ENCODE measurements around the gene PPP1CA. TPM values are rescaled to one million over a fixed set of nuclear protein-coding genes. Genes with fewer than 3 reads are reported as not detected.
"Not testable (repeated sequence)": the region's sequence is repeated elsewhere in the genome, so short reads cannot be mapped to it uniquely, and the experiment has no call there.

The PPP1CA gene
- total RNA-seq, 2 experiments from 2014 or later, result 202 to 204 TPM

DNA sequence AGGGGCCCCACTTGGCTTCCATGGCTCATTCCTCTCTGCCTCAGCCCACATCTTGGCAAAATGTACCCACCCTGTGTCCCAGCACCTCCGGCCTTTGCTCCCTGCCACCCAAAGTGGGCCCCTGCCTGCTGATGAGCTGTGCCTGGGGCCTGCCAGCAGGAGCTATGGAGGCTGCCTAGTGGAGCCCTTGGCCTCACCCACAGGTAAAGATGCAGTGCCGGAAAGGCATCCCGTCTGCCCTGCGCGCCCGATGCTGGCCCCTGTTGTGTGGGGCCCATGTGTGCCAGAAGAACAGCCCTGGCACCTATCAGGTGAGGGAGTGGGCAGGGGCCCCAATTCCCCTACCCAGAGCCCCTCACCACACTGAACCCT lies 3.5 kb upstream of the PPP1CA start:
- CTCF ChIA-PET, result interaction anchor here (1.2 to 6.2 kb wide), 4 partner anchors 13 to 63 kb away, joined by 3 to 28 read pairs (median 5); partner anchors contain the start of gene RAD9A
- H3K27ac Mint-ChIP-seq, result peak overlapping the region; percentile 92
- H3K9me3 Mint-ChIP-seq, result no peaks in the 10 kb centered on the region
- H3K4me3 Mint-ChIP-seq, result peak overlapping the region; percentile 83
- intact Hi-C loops (cut with micrococcal nuclease), result loop anchor here (10.0 kb wide), 1 partner anchor 400 kb away; no protein-coding TSS in a partner anchor
- H3K27me3 Mint-ChIP-seq (ENCODE audit: low read depth), result no peaks in the 10 kb centered on the region
- peak; percentile 55 for DNase-seq
- peaks cover 66% of the 10 kb centered on the region for H3K4me1 Mint-ChIP-seq (ENCODE audit: low read depth)
- peaks cover 34% of the 10 kb centered on the region for H3K36me3 Mint-ChIP-seq (ENCODE audit: low read depth)

DNA sequence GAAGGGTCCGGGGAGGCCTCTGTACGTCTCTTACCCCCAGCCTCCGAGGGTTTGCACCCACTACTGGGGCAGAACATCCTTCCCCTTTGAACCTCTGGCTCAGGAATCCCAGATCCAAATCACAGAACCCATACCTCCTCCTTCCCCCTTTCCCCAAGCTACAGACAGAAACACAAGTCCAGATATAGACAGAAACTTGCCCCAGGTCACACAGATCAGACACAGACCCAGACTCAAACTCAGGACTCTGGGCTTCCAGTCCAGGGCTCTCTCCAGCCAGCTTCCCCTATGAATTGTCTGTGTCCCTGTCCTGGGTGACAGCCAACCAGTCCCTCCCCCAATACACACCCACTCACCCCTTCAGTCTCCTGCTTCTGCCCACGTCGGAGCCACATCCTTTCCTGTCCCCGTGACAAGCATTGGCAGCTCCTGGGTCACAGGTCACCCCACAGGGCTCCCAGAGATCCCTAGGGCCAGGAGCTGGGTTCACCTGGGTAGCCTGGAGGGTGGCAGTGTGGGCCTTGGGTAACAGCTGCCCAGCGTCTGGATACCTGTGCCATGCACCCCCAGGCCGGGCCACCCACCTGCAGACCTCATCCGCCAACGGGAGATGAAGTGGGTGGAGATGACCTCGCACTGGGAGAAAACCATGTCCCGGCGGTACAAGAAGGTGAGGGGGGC lies 3.0 kb upstream of the PPP1CA start:
- Mint-ChIP-seq H3K27ac (peak overlapping the region; percentile 92), H3K36me3 (ENCODE audit: low read depth) (peaks cover 32% of the 10 kb centered on the region), H3K9me3 (no peaks in the 10 kb centered on the region), H3K27me3 (ENCODE audit: low read depth) (no peaks in the 10 kb centered on the region), H3K4me3 (peak overlapping the region; percentile 83), H3K4me1 (ENCODE audit: low read depth) (peaks cover 63% of the 10 kb centered on the region)
- intact Hi-C loops (cut with micrococcal nuclease), result loop anchor here (5.0 to 10.0 kb wide), 3 partner anchors 137 to 400 kb away; partner anchors contain the start of genes GRK2 and NDUFV1
- CTCF ChIA-PET, result interaction anchor here (0.7 to 6.2 kb wide), 7 partner anchors 8 to 65 kb away, joined by 3 to 28 read pairs (median 3); partner anchors contain the start of gene RAD9A
- DNase-seq, result peak; percentile 77

- not testable (repeated sequence) for DNase-seq; H3K27me3 Mint-ChIP-seq (ENCODE audit: low read depth); H3K9me3 Mint-ChIP-seq
- H3K4me1 Mint-ChIP-seq (ENCODE audit: low read depth), result peaks cover 61% of the 10 kb centered on the region
- CTCF ChIA-PET, result interaction anchor here (0.6 to 6.2 kb wide), 7 partner anchors 10 to 60 kb away, joined by 3 to 28 read pairs (median 10); partner anchors contain the start of gene RPS6KB2
- H3K4me3 Mint-ChIP-seq, result peak overlapping the region; percentile 83
- peak overlapping the region; percentile 92 for H3K27ac Mint-ChIP-seq
- intact Hi-C loops (cut with micrococcal nuclease), result loop anchor here (1.0 to 10.0 kb wide), 6 partner anchors 25 to 402 kb away; partner anchors contain the start of genes GRK2, NDUFV1, RPS6KB2 and TMEM134
- H3K36me3 Mint-ChIP-seq (ENCODE audit: low read depth), result peaks cover 35% of the 10 kb centered on the region
Measured at GRCh38 chr11:67403085-67403484, 1.4 kb upstream of the PPP1CA start.

DNA sequence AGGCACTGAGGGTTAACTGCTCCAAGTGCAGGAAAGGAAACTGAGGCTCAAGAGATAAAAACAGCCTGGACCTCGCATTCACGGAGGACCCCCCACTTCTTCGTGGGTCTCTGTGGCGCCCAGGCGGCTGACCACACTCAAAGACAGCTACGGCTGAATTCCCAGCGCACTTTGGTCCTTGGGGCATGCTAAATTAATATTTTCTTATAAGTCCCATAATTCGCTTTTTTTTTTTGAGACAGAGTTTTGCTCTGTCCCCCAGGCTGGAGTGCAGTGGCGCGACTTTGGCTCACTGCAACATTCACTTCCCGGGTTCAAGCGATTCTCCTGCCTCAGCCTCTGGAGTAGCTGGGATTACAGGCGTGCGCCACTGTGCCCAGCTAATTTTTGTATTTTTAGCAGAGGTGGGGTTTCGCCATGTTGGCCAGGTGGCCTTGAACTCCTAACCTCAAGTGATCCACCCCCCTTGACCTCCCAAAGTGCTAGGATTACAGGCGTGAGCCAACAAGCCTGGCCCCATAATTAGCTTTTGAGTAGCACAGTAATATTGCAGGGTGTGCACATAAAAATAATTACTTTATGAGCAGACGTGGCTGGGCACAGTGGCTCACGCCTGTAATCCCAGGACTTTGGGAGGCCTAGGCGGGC lies 658 bp upstream of the PPP1CA start:
- peaks cover 36% of the 10 kb centered on the region for H3K36me3 Mint-ChIP-seq (ENCODE audit: low read depth)
- DNase-seq; H3K27me3 Mint-ChIP-seq (ENCODE audit: low read depth); H3K9me3 Mint-ChIP-seq: not testable (repeated sequence)
- intact Hi-C loops (cut with micrococcal nuclease), result loop anchor here (1.0 to 10.0 kb wide), 7 partner anchors 19 to 402 kb away; partner anchors contain the start of genes GRK2, NDUFV1 and PTPRCAP
- peak overlapping the region; percentile 92 for H3K27ac Mint-ChIP-seq
- CTCF ChIA-PET, result interaction anchor here (0.6 to 6.2 kb wide), 14 partner anchors 10 to 104 kb away, joined by 3 to 28 read pairs (median 6); partner anchors contain the start of genes PITPNM1, PTPRCAP, RAD9A and RPS6KB2
- H3K4me3 Mint-ChIP-seq, result peak overlapping the region; percentile 65
- peaks cover 61% of the 10 kb centered on the region for H3K4me1 Mint-ChIP-seq (ENCODE audit: low read depth)

GRCh38 chr11:67400942-67401494 lies 640 bp downstream of the PPP1CA start:
- intact Hi-C loops (cut with micrococcal nuclease), result loop anchor here (1.0 to 10.0 kb wide), 4 partner anchors 105 to 404 kb away; partner anchors contain the start of genes GRK2 and NDUFV1
- CTCF ChIA-PET, result interaction anchor here (0.6 to 6.2 kb wide), 16 partner anchors 9 to 162 kb away, joined by 3 to 28 read pairs (median 4); partner anchors contain the start of genes PITPNM1, POLD4, PTPRCAP and RAD9A
- peaks cover 57% of the 10 kb centered on the region for H3K4me1 Mint-ChIP-seq (ENCODE audit: low read depth)
- peak overlapping the region; percentile 72 for H3K4me3 Mint-ChIP-seq
- peaks cover 31% of the 10 kb centered on the region for H3K36me3 Mint-ChIP-seq (ENCODE audit: low read depth)
- no peaks in the 10 kb centered on the region for H3K27me3 Mint-ChIP-seq (ENCODE audit: low read depth)
- H3K9me3 Mint-ChIP-seq, result no peaks in the 10 kb centered on the region
- peak overlapping the region; percentile 67 for H3K27ac Mint-ChIP-seq
- no peak for DNase-seq

DNA sequence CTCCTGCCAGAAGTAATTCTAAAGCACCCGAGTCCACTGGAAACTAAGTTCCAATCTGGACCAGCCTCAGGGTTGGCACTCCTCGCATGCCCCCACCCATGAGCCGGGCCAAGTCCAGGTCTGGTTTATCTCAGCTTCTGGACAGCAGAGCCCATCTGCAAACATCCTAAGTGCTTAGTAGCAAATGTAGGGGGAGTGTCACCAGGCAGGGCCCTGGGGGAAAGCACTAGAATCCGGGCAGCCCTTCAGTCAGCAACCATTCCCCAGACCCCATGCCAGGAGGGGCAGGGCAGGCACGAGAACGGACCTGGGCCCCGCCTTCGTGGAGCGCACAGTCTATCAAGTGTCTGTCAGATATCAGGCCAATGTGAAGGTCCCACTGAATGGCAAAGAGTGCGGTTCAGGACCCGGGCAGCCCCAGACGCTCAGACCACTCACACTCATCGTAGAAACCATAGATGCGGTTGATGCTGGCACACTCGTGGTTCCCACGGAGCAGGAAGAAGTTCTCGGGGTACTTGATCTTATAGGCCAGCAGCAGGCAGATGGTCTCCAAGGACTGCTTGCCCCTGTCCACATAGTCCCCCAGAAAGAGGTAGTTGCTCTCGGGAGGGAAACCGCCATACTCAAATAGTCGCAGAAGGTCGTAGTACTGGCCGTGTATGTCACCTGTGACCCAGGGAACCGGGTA lies 1.3 kb downstream of the PPP1CA start:
- intact Hi-C loops (cut with micrococcal nuclease), result loop anchor here (5.0 to 10.0 kb wide), 3 partner anchors 133 to 404 kb away; partner anchors contain the start of genes GRK2 and NDUFV1
- Mint-ChIP-seq H3K27me3 (ENCODE audit: low read depth) (no peaks in the 10 kb centered on the region), H3K4me3 (peak overlapping the region; percentile 72), H3K4me1 (ENCODE audit: low read depth) (peaks cover 53% of the 10 kb centered on the region), H3K27ac (peak overlapping the region; percentile 67), H3K36me3 (ENCODE audit: low read depth) (peaks cover 26% of the 10 kb centered on the region), H3K9me3 (no peaks in the 10 kb centered on the region)
- no peak for DNase-seq
- CTCF ChIA-PET, result interaction anchor here (0.8 to 6.2 kb wide), 10 partner anchors 9 to 161 kb away, joined by 3 to 28 read pairs (median 8); partner anchors contain the start of genes PITPNM1, POLD4 and RAD9A

DNA sequence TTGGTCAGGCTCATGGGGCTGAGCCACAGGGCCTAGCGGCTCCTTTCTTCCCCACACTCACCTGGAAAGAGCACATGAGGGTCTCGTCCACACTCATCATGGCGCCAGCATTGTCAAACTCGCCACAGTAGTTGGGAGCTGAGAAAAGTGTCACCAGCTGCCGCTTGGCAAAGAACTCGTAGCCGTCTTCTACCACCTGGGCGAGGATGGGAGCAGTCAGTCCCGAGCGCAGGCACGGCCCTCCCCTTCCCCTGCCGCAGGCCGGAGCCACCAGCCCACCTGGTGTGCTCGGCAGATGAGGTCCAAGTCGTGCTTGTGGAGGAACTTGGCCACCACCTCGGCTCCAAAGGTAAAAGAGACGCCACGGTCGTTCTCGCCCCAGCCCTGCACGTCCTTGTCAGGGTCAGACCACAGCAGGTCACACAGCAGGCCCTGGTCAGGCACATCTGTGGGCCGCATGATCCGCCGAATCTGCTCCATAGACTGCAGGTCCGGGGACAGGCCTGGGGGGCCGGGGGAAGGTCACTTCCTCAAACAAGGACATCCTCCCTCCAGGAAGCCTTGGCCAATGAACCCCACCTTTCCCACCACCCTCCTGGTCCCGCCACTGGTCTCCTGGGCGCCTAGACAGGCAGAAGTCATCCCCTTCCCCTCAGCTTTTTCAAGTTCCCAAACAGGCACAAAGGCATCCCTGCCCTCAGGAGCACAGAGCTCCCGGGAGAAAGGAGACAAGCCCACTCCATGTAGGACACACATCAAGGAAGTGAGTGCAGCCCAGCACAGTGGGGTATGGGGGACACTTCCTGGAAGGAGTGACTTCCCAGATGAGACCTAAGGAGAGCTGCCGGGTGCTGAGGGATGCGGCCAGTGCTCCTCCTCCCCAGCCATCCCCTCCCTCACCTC lies 2.7 kb downstream of the PPP1CA start:
- Mint-ChIP-seq H3K4me1 (ENCODE audit: low read depth) (peaks cover 50% of the 10 kb centered on the region), H3K27me3 (ENCODE audit: low read depth) (no peaks in the 10 kb centered on the region), H3K27ac (peak overlapping the region; percentile 24), H3K4me3 (no peak overlapping the region), H3K9me3 (no peaks in the 10 kb centered on the region), H3K36me3 (ENCODE audit: low read depth) (peaks cover 18% of the 10 kb centered on the region)
- DNase-seq, result no peak
- CTCF ChIA-PET, result interaction anchor here (0.5 to 0.6 kb wide), 2 partner anchors 167 to 754 kb away, joined by 3 to 5 read pairs; no protein-coding TSS in a partner anchor
- intact Hi-C loops (cut with micrococcal nuclease), result no loop called here

- DNase-seq, result no peak
- Mint-ChIP-seq H3K27me3 (ENCODE audit: low read depth) (no peaks in the 10 kb centered on the region), H3K4me3 (no peak overlapping the region), H3K36me3 (ENCODE audit: low read depth) (peaks cover 20% of the 10 kb centered on the region), H3K4me1 (ENCODE audit: low read depth) (peaks cover 51% of the 10 kb centered on the region), H3K9me3 (no peaks in the 10 kb centered on the region), H3K27ac (peak overlapping the region; percentile 11)
- CTCF ChIA-PET, result no interaction called here
- intact Hi-C loops (cut with micrococcal nuclease), result no loop called here
Measured at GRCh38 chr11:67397986-67398660, 3.5 kb downstream of the PPP1CA start.

DNA sequence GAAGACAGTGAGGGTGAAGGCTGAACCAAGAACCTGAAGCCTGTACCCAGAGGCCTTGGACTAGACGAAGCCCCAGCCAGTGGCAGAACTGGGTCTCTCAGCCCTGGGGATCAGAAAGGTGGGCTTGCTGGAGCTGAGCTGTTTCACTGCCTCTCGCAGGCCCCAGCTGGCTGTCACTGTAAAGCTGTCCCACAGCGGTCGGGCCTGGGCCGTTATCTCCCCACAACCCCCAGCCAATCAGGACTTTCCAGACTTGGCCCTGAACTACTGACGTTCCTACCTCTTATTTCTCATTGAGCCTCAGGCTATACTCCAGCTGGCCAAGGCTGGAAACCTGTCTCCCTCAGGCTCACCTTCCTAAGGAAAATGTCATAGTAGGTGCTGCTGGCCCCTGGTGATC lies 4.1 kb downstream of the PPP1CA start:
- H3K4me1 Mint-ChIP-seq (ENCODE audit: low read depth), result peaks cover 51% of the 10 kb centered on the region
- no peaks in the 10 kb centered on the region for H3K9me3 Mint-ChIP-seq
- intact Hi-C loops (cut with micrococcal nuclease), result no loop called here
- H3K27me3 Mint-ChIP-seq (ENCODE audit: low read depth), result no peaks in the 10 kb centered on the region
- peak overlapping the region; percentile 87 for H3K27ac Mint-ChIP-seq
- no peak for DNase-seq
- no peak overlapping the region for H3K4me3 Mint-ChIP-seq
- CTCF ChIA-PET, result interaction anchor here (1.7 kb wide), 2 partner anchors 15 to 51 kb away, joined by 7 to 9 read pairs; no protein-coding TSS in a partner anchor
- peaks cover 22% of the 10 kb centered on the region for H3K36me3 Mint-ChIP-seq (ENCODE audit: low read depth)

DNA sequence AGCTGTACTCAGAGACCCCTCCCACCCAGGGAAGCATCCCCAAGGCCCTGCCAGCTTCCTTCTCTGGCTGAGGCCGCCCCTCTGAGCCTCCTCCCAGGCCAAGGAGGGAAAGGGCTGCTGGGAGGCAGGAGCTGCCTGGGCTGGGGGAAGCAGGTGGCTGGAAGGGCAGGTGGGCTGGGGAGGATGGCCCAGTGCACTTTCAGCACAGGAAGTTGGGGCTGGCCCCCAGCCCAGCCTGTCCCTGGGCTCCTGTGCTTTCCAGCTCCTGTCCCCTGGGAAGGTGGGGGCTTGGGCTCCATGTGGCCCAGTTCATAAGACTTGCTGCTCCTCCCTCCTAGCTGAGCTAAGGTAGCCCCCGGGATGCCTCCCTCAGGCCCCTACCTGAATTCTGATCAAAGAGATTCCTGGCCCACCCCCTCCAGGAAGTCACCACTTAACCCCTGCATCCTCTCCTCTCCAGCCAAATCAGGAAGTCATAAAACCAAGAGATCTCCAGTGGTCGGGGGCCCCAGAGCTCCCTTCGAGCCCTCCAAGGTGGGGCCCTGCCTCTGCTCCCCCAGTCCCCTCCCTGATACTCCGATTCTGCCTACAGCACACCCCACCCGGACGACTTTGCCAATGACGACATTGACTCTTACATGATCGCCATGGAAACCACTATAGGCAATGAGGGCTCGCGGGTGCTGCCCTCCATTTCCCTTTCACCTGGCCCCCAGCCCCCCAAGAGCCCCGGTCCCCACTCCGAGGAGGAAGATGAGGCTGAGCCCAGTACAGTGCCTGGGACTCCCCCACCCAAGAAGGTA lies 4.9 kb downstream of the PPP1CA start:
- Mint-ChIP-seq H3K36me3 (ENCODE audit: low read depth) (peaks cover 23% of the 10 kb centered on the region), H3K4me1 (ENCODE audit: low read depth) (peaks cover 51% of the 10 kb centered on the region), H3K4me3 (no peak overlapping the region), H3K27me3 (ENCODE audit: low read depth) (no peaks in the 10 kb centered on the region), H3K27ac (peak overlapping the region; percentile 87), H3K9me3 (no peaks in the 10 kb centered on the region)
- DNase-seq, result no peak
- CTCF ChIA-PET, result interaction anchor here (1.3 to 1.7 kb wide), 3 partner anchors 14 to 50 kb away, joined by 3 to 9 read pairs (median 7); no protein-coding TSS in a partner anchor
- intact Hi-C loops (cut with micrococcal nuclease), result no loop called here
